ENCODE data around the gene G0S2.

- TF ChIP-seq EP300 (IDR thresholded peaks at IDR 0.05) (no peak), POLR2AphosphoS5 (IDR thresholded peaks at IDR 0.05) (no peak), CTCF (IDR thresholded peaks at IDR 0.05) (no peak)
Observed at GRCh38 chr1:209634005-209634737, 41.0 kb upstream of the G0S2 start.

Data from gastroesophageal sphincter (tissue), 3 donors.